Activated T-cell treated with anti-CD3 and anti-CD28 coated beads, Interleukin-2, amount 50 U/mL, for 48 hours (primary cell): ENCODE data around the gene XNDC1N.
"Not testable (repeated sequence)": the region's sequence is repeated elsewhere in the genome, so short reads cannot be mapped to it uniquely, and the experiment has no call there.

ENCODE experiments used
- DNase-seq, 2 experiments: peaks; one replicate each; pipeline ENCODE4 v3.0.0-alpha.2; 2020

Gene XNDC1N

GRCh38 chr11:71931245-71931602 is 2.8 kb upstream of the XNDC1N start:
- DNase-seq, result no peak

DNA sequence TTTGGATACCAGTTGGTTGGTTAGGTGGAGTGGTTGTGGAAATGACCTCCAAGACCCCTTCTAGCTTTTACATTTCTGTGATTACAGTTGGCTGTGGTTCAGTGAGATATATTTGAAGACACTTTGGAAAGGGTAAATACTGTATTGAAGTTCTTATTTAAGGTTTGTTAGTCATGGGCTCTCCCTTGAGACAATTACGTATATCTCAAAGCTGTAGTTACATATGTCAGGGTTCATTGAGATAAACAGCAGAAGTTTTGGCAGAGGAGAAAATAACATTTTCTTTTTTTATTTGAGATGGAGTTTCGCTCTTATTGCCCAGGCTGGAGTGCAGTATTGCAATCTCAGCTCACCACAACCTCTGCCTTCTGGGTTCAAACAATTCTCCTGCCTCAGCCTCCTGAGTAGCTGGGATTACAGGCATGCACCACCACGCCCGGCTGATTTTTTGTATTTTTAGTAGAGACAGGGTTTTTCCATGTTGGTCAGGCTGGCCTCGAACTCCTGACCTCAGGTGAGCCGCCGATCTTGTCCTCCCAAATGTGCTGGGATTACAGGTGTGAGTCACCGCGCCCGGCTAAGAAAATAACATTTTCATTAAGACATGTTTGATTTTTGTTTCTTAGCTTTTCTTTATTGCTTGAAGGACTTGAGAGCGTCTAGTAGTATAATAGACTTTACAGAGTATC is 2.3 kb upstream of the XNDC1N start:
- peak; percentile 43 for DNase-seq

DNA sequence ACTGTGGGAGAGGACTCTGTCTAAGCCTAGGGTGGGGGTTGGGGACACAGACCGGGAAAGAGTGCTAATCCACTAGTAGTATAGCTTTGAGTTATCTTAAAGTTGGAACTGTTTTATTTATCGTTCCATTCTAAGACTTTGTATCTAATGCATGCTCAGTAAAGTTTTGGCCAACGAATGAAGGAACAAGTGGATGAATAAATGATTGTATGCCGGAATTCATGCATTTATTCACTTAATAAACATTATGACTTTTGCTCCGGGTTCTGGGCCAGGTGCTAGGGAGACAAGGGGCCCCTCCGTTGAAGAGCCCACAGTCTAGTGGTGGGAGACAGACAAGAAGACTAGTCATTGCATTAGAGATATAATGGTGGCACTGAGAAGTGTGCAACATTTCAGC is 1.1 kb upstream of the XNDC1N start:
- no peak for DNase-seq

- peak; percentile 98 for DNase-seq
Measured at GRCh38 chr11:71928737-71929443, 496 bp upstream of the XNDC1N start, which contains the start of gene RNF121. RNF121 (plus strand) TSS chr11:71929046; CDS start chr11:71929062, 16 bp downstream.

- DNase-seq, result no peak
Measured at GRCh38 chr11:71917646-71918140, 10.7 kb downstream of the XNDC1N start.

- no peak for DNase-seq
Measured at GRCh38 chr11:71914617-71915189, 13.7 kb downstream of the XNDC1N start.

DNA sequence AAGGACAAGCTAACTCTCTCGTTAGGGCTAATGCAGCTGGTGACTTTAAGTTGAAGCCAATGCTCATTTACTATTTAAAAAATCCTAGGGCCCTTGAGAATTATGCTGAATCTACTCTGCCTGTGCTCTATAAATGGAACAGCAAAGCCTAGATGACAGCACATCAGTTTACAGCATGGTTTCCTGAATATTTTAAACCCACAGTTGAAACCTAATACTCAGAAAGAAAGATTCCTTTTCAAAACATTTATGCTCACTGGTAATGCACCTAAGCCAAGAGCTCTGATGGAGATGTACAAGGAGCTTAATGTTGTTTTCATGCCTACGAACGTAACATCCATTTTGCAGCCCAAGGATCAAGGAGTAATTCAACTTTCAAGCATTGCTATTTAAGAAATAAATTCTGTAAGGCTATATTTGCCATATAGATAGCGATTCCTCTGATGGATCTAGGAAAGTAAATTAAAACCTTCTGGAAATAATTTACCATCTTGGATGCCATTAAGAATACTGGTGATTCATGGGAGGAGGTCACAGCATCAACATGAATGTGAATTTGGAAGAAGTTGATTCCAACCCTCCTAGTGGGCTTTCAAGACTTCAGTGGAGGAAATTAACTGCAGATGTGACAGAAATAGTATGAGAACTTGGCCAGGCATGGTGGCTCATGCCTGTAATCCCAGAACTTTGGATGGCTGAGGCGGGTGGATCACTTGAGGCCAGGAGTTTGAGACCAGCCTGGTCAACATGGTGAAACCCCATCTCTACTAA is 14.5 kb downstream of the XNDC1N start:
- DNase-seq, result no peak

DNA sequence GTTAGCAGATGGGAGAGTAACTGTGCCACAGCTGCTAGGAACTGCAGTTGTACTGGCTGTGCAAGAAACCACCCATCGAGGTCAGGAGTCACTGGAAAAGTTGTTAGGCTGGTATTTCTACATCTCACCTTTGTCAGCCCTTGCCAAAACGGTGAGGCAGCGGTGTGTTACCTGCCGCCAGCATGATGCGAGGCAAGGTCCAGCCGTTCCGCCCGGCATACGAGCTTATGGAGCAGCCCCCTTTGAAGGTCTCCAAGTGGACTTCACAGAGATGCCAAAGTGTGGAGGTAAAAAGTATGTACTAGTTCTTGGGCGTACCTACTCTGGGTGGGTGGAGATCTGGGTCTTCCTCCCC is 16.4 kb downstream of the XNDC1N start:
- DNase-seq, result not testable (repeated sequence)

DNA sequence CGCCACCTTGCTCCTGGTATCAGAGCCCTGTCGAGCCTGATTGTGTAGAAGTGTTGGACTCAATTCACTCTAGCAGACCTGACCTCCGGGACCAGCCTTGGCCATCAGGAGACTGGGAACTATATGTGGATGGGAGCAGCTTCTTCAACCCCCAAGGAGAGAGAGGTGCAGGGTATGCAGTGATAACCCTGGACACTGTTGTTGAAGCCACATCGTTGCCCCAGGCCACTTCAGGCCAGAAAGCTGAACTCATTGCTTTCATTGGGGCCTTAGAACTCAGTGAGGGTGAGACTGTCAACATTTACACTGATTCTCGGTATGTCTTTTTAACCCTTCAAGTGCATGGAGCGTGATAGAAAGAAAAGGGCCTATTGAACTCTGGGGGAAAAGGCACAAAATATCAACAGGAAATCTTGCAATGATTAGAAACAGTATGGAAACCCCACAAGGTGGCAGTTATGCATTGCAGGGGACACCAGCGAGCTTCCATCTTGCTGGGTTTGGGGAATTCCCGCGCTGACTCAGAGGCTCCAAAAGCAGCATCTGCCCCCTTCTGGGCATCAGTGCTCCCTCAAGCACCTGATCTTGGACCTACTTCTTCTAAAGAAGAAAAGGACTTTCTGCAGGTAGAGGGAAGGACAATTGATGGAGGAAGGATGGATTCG is 16.9 kb downstream of the XNDC1N start:
- DNase-seq, result peak; percentile 73 to 76

DNA sequence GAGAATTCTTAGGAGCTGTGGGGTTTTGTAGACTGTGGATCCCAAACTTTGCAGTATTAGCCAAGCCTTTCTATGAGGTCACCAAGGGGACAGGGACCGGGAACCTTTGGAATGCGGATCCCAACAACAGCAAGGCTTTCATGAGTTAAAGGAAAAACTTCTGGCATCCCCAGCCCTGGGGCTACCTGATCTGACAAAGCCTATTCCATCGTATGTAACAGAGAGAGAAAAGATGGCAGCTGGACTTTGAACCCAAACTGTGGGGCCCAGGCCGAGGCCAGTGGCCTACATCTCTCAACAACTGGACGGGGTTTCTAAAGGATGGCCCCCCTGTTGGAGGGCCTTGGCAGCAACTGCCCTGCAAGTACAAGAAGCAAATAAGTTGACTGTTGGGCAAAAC is 17.6 kb downstream of the XNDC1N start:
- DNase-seq, result not testable (repeated sequence)

- no peak for DNase-seq
Measured at GRCh38 chr11:71908218-71908617, 20.2 kb downstream of the XNDC1N start.

DNA sequence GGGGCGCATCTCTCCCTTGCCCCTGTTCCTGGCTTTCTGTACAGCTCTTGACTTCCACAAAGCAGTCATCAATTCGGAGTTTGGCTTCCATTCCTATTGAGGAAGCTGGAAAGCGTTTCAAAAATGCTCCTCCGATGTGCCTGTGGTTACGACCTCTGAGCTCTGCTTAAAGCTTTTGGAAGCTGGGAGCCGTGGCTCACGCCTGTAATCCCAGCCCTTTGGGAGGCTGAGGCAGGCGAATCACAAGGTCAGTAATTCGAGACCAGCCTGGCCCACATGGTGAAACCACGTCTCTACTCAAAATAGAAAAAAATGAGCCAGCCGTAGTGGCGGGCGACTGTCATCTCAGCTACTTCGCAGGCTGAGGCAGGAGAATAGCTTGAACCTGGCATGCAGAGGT is 27.3 kb downstream of the XNDC1N start:
- DNase-seq, result not testable (repeated sequence)

DNA sequence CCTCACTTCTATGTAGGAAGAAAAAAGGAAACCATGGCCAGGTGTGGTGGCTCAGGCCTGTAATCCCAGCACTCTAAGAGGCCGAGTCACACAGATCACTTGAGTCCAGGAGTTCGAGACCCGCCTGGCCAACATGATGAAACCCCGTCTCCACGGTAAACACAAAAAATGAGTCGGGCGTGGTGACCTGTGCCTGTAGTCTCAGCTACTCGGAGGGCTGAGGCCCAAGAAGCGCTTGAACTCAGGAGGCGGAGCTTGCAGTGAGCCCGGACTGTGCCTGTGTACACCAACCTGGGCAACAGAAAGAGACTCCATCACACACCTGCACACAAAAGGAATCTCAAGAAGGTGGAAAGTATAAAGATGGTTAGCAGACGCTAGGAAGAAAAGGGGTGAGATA is 32.4 kb downstream of the XNDC1N start:
- DNase-seq, result no peak

DNA sequence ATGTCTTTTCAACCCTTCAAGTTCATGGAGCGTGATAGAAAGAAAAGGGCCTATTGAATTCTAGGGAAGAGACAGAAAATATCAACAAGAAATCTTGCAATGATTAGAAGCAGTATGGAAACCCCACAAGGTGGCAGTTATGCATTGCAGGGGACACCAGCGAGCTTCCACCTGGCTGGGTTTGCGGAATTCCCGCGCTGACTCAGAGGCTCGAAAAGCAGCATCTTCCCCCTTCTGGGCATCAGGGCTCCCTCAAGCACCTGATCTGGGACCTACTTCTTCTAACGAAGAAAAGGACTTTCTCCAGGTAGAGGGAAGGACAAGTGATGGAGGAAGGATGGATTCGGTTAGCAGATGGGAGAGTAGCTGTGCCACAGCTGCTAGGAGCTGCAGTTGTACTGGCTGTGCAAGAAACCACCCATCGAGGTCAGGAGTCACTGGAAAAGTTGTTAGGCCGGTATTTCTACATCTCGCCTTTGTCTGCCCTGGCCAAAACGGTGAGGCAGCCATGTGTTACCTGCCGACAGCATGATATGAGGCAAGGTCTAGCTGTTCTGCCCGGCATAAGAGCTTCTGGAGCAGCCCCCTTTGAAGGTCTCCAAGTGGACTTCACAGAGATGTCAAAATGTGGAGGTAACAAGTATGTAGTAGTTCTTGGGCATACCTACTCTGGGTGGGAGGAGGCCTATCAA is 39.1 kb downstream of the XNDC1N start:
- not testable (repeated sequence) for DNase-seq

DNA sequence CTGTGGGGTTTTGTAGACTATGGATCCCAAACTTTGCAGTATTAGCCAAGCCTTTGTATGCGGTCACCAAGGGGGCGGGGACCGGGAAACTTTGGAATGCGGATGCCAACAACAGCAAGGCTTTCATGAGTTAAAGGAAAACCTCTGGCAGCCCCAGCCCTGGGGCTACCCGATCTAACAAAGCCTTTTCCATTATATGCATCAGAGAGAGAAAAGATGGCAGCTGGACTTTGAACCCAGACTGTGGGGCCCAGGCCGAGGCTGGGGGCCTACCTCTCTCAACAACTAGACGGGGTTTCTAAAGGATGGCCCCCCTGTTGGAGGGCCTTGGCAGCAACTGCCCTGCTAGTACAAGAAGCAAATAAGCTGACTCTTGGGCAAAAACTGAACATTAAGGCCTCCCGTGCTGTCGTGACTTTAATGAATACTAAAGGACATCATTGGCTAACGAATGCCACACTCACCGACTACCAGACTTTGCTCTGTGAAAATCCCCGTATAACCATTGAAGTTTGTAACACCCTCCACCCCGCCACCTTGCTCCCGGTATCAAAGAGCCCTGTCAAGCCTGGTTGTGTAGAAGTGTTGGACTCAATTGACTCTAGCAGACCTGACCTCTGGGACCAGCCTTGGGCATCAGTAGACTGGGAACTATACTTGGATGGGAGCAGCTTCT is 39.9 kb downstream of the XNDC1N start:
- not testable (repeated sequence) for DNase-seq

- not testable (repeated sequence) for DNase-seq
Measured at GRCh38 chr11:71885806-71886205, 42.6 kb downstream of the XNDC1N start.
